DMS79 (cell line): Measurements from ENCODE around the gene UNC5C.

Experiments used
- DNase-seq: peaks from one replicate; lab custom pipeline; 2025; lab: John Stamatoyannopoulos, UW

Gene UNC5C

GRCh38 chr4:95465010-95465409, 83.8 kb downstream of the UNC5C start:
- no peak for DNase-seq

GRCh38 chr4:95462921-95463320, 85.9 kb downstream of the UNC5C start:
- no peak for DNase-seq

GRCh38 chr4:95457353-95457752, 91.4 kb downstream of the UNC5C start:
- no peak for DNase-seq

GRCh38 chr4:95450294-95450693, 98.5 kb downstream of the UNC5C start:
- DNase-seq: no peak

GRCh38 chr4:95446173-95446572, 102.6 kb downstream of the UNC5C start:
- DNase-seq: no peak

- no peak for DNase-seq
Observed at GRCh38 chr4:95445251-95445650, 103.5 kb downstream of the UNC5C start.

GRCh38 chr4:95444812-95445211, 104.0 kb downstream of the UNC5C start:
- no peak for DNase-seq

- no peak for DNase-seq
Observed at GRCh38 chr4:95439896-95440295, 108.9 kb downstream of the UNC5C start.

GRCh38 chr4:95439071-95439470, 109.7 kb downstream of the UNC5C start:
- no peak for DNase-seq

GRCh38 chr4:95432466-95432865, 116.3 kb downstream of the UNC5C start:
- no peak for DNase-seq

GRCh38 chr4:95431678-95432077, 117.1 kb downstream of the UNC5C start:
- no peak for DNase-seq

GRCh38 chr4:95429416-95429815, 119.4 kb downstream of the UNC5C start:
- DNase-seq: no peak

- DNase-seq: no peak
Observed at GRCh38 chr4:95428291-95429070, 120.3 kb downstream of the UNC5C start.

- no peak for DNase-seq
Observed at GRCh38 chr4:95426455-95426854, 122.3 kb downstream of the UNC5C start.

- DNase-seq: no peak
Observed at GRCh38 chr4:95422436-95422835, 126.3 kb downstream of the UNC5C start.

GRCh38 chr4:95421869-95422268, 126.9 kb downstream of the UNC5C start:
- no peak for DNase-seq

- no peak for DNase-seq
Observed at GRCh38 chr4:95417531-95417930, 131.2 kb downstream of the UNC5C start.

GRCh38 chr4:95415346-95415771, 133.4 kb downstream of the UNC5C start:
- no peak for DNase-seq

GRCh38 chr4:95411371-95412088, 137.2 kb downstream of the UNC5C start:
- DNase-seq: no peak

GRCh38 chr4:95410387-95410977, 138.3 kb downstream of the UNC5C start:
- no peak for DNase-seq

- no peak for DNase-seq
Observed at GRCh38 chr4:95409750-95410149, 139.0 kb downstream of the UNC5C start.

- DNase-seq: no peak
Observed at GRCh38 chr4:95409127-95409526, 139.6 kb downstream of the UNC5C start.

- no peak for DNase-seq
Observed at GRCh38 chr4:95402299-95402698, 146.5 kb downstream of the UNC5C start.
